Measurements from ENCODE around the gene STAM2.
A peak's percentile ranks its signal among the peaks of the same experiment; 100 is the strongest.
"Not testable (repeated sequence)": the region's sequence is repeated elsewhere in the genome, so short reads cannot be mapped to it uniquely, and the experiment has no call there.

STAM2 gene

GRCh38 chr2:152175368-152176112, at the start of gene STAM2:
Gene STAM2, minus strand, starts transcription at chr2:152175763. Its CDS starts 121 bp downstream, at chr2:152175642.
- peak; percentile 46 to 99 (median 92) for DNase-seq

- DNase-seq, result peak in 2 of 58 donors; percentile 1 to 11
Measured at GRCh38 chr2:152223977-152224376, 48.4 kb upstream of the STAM2 start.

- DNase-seq, result peak in 12 of 58 donors; percentile 5 to 50 (median 12)
Measured at GRCh38 chr2:152222975-152223637, 47.5 kb upstream of the STAM2 start.

GRCh38 chr2:152221839-152222238, 46.3 kb upstream of the STAM2 start:
- peak in 7 of 58 donors; percentile 6 to 59 (median 12) for DNase-seq

GRCh38 chr2:152219077-152219828, 43.7 kb upstream of the STAM2 start:
- no peak for DNase-seq

- no peak for DNase-seq
Measured at GRCh38 chr2:152201466-152201830, 25.9 kb upstream of the STAM2 start.

GRCh38 chr2:152200565-152201465, 25.3 kb upstream of the STAM2 start:
- peak in 12 of 58 donors; percentile 2 to 68 (median 26) for DNase-seq

GRCh38 chr2:152200101-152200500, 24.5 kb upstream of the STAM2 start:
- DNase-seq, result no peak

- DNase-seq, result no peak
Measured at GRCh38 chr2:152198499-152198898, 22.9 kb upstream of the STAM2 start.

- not testable (repeated sequence) for DNase-seq
Measured at GRCh38 chr2:152197508-152198284, 22.1 kb upstream of the STAM2 start.

- DNase-seq, result peak in 27 of 58 donors; percentile 2 to 70 (median 12)
Measured at GRCh38 chr2:152189622-152190495, 14.3 kb upstream of the STAM2 start.

GRCh38 chr2:152186808-152187207, 11.2 kb upstream of the STAM2 start:
- DNase-seq, result not testable (repeated sequence)

- no peak for DNase-seq
Measured at GRCh38 chr2:152186262-152186661, 10.7 kb upstream of the STAM2 start.

GRCh38 chr2:152183401-152184073, 8.0 kb upstream of the STAM2 start:
- no peak for DNase-seq

- DNase-seq, result not testable (repeated sequence)
Measured at GRCh38 chr2:152177667-152178066, 2.1 kb upstream of the STAM2 start.

- DNase-seq, result no peak
Measured at GRCh38 chr2:152176113-152176714, 651 bp upstream of the STAM2 start.

GRCh38 chr2:152175012-152175367, 573 bp downstream of the STAM2 start:
- no peak for DNase-seq

- DNase-seq, result no peak
Measured at GRCh38 chr2:152174574-152174973, 989 bp downstream of the STAM2 start.
